ENCODE data around the gene GPAM.

The GPAM gene

DNA sequence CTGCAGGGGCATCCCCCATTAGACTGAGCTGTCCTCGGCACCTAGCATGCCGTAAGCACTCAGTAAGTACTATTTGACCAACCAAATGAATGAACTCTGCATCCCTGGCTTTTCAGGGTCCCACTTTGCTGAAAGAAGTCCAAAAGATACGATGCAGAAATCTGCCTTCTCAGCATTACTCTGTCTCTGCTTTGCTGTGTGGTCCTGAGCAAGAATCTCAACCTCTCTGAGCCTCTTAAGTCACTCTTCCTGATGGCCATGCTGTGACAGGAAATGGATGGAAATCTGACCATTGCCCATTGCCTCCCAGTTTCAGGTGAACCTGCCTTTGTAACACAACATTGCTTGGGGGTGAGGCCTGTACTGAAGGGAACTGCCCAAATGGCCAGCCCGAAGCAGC lies 48.0 kb downstream of the GPAM start:
- no peak overlapping the region for H3K4me3 ChIP-seq (ENCODE audit: low read depth, low read length)
- no peak for DNase-seq (ENCODE audit: low read depth)
- TF ChIP-seq, protein P1, sequence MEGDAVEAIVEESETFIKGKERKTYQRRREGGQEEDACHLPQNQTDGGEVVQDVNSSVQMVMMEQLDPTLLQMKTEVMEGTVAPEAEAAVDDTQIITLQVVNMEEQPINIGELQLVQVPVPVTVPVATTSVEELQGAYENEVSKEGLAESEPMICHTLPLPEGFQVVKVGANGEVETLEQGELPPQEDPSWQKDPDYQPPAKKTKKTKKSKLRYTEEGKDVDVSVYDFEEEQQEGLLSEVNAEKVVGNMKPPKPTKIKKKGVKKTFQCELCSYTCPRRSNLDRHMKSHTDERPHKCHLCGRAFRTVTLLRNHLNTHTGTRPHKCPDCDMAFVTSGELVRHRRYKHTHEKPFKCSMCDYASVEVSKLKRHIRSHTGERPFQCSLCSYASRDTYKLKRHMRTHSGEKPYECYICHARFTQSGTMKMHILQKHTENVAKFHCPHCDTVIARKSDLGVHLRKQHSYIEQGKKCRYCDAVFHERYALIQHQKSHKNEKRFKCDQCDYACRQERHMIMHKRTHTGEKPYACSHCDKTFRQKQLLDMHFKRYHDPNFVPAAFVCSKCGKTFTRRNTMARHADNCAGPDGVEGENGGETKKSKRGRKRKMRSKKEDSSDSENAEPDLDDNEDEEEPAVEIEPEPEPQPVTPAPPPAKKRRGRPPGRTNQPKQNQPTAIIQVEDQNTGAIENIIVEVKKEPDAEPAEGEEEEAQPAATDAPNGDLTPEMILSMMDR (IDR thresholded peaks at IDR 0.05; ENCODE audit: insufficient read depth, low read depth, low read length, missing control alignments): no peak

DNA sequence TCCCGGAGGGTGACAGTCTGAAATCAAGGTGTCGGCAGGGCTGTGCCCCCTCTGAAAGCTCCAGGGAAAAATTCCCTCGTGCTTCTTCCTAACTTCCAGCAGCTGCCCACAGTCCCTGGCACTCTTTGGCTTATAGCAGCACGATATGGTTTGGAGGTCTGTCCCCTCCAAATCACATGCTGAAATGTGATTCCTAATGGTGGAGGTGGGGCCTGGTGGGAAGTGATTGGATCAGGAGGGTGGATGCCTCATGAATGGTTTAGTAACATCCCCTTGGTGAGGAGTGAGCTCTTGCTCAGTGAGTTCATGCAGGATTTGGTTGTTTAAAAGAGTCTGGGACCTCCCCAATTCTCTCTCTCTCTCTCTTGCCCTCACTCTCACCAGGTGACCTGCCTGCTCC lies 51.1 kb downstream of the GPAM start:
- no peak overlapping the region for H3K4me3 ChIP-seq (ENCODE audit: low read depth, low read length)
- TF ChIP-seq, protein P1 (IDR thresholded peaks at IDR 0.05; ENCODE audit: insufficient read depth, low read depth, low read length, missing control alignments): no peak
- no peak for DNase-seq (ENCODE audit: low read depth)

DNA sequence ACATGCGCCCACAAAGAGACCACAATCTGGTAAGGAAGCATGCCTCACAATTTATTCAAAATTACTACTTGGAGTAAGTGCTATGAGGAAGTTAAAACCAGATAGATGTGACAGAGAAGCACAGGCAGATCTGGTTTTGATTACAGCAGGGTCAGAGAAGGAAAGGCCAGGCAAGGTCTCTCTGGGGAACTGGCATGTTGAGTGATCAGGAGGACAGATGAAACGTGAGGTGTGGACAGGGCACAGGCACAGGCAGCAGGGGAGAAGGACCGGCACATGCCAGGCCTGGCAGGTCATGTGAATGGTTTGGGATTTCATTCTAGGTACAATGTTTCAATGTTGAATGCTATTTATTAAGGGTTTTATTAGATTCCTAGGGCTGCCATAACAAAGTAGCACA lies 51.6 kb downstream of the GPAM start:
- no peak for DNase-seq (ENCODE audit: low read depth)
- H3K4me3 ChIP-seq (ENCODE audit: low read depth, low read length): no peak overlapping the region
- TF ChIP-seq, protein P1 (IDR thresholded peaks at IDR 0.05; ENCODE audit: insufficient read depth, low read depth, low read length, missing control alignments): no peak

DNA sequence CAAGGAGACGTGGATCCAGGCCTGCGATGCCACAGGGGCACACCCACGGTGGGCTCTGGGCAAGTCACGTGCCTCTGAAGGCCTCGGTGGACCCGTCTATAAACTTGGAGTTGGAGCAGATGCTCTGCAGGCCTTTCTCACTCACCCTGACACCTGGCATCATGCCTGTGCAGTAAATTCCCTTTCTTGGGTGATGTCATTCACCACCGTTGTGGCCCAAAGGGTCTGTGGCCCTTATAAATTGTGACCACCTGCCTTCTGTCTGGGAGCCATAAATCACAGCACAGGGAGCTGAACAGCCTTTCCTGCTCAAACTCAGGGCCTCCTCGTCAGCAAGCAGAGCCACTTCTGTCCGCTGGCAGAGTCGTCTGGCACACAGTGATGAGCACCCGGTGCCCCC lies 52.2 kb downstream of the GPAM start:
- no peak for DNase-seq (ENCODE audit: low read depth)
- H3K4me3 ChIP-seq (ENCODE audit: low read depth, low read length): no peak overlapping the region
- TF ChIP-seq, protein P1 (IDR thresholded peaks at IDR 0.05; ENCODE audit: insufficient read depth, low read depth, low read length, missing control alignments): no peak

DNA sequence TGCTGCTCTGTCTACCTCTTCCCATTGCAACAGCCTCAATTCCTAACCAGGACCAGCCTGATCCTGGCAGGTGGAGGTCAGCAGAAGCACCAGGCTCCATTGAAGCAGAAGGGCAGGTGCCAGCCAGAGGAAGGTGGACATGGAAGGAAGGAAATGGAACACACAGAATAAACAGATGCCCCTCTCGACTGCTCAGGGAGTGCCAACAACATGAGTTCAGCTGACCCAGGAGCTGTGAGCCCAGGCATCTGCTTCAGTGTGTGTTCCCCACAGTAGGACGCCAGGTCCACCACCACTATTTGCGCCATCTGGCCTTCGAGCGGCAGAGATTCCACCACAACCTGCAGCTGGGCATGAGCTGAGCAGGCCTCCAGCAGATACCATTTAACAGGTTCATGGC lies 56.7 kb downstream of the GPAM start:
- TF ChIP-seq, protein P1 (IDR thresholded peaks at IDR 0.05; ENCODE audit: insufficient read depth, low read depth, low read length, missing control alignments): no peak
- no peak overlapping the region for H3K4me3 ChIP-seq (ENCODE audit: low read depth, low read length)
- DNase-seq (ENCODE audit: low read depth): no peak

DNA sequence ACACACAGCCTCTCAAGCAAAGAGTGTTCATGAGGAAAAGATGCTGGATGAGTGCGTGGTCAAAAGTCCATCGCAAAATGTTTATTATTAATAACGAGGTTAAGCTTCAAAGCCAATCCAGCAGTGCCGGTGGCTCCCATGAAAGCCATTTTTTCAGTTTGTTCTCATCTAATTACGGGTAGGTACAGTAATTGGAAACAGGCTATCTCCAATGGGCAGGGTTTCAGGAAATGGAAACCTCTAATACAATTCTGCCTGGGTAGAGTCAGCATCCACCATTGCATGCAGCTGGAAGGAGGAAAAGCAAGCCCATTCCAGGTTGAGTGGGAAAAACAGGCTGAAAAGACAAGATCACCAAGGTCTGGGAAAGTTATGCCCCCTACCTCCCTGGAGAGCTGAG lies 57.4 kb downstream of the GPAM start:
- DNase-seq (ENCODE audit: low read depth): no peak
- TF ChIP-seq, protein P1 (IDR thresholded peaks at IDR 0.05; ENCODE audit: insufficient read depth, low read depth, low read length, missing control alignments): no peak
- H3K4me3 ChIP-seq (ENCODE audit: low read depth, low read length): no peak overlapping the region

DNA sequence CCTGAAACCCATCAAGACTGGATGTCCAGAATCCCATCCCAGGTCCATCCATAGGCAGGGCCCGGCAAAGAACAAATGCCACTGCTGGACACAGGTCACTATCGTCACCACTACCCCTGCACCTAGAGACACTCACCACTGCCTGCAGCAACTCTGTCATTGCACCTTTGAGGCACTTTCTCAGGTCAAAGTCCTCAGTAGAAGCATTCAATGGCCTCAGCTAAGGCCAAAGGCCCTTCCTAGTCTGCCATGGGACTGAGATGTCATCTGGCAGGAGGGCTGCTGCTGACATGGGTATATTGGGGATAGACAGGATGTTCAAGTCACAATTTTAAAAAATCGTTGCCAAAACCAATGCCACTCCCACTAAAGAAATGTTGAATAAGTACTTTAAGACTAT lies 58.7 kb downstream of the GPAM start:
- TF ChIP-seq, protein P1 (IDR thresholded peaks at IDR 0.05; ENCODE audit: insufficient read depth, low read depth, low read length, missing control alignments): no peak
- H3K4me3 ChIP-seq (ENCODE audit: low read depth, low read length): no peak overlapping the region
- DNase-seq (ENCODE audit: low read depth): no peak

All from GM12865 (cell line).